HG02798 (cell line): ENCODE measurements around the gene ESYT1.
"Not testable (repeated sequence)": the region's sequence is repeated elsewhere in the genome, so short reads cannot be mapped to it uniquely, and the experiment has no call there.

Experiments
- ATAC-seq: cut with Tn5 transposase; IDR thresholded peaks from one replicate; pipeline ENCODE4 v1.9.1; 2021; ENCODE audit warnings: mild to moderate bottlenecking; ENCODE audit not compliant: unreplicated experiment, poor library complexity

Gene ESYT1

GRCh38 chr12:56103823-56104108 lies 24.3 kb upstream of the ESYT1 start:
- ATAC-seq: no peak

DNA sequence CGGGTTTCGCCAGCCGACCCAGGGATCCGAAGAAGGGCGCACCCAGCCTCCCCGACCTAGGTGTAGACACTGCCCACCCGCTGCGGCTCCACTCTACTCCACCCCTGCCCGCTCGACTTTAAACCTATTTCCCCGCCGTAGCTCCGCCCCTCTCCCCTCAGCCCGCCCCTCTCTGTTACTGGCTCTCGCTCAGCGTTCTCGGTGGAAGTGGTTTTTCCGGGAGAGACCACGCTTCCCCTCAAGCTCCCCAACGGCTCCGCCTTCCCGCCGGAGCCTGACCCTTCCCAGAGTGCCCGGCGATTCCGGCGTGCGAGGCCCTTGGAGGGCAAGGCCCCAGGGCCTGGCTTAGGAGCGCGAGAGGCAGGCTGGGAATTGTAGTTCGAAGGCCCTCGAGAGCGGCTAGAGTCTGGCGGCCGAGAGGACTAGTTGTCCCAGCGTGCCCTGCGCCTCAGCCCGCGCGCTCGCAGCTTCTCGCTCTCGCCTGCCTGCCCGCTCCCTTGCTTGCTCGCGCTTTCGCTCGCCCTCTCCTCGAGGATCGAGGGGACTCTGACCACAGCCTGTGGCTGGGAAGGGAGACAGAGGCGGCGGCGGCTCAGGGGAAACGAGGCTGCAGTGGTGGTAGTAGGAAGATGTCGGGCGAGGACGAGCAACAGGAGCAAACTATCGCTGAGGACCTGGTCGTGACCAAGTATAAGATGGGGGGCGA lies 23.8 kb upstream of the ESYT1 start, which contains the start of gene PA2G4:
Gene PA2G4 (plus strand): TSS at position 451 of the 706 bp plus-strand sequence. CDS start 179 bp downstream, at position 630.
- peak; percentile 93 for ATAC-seq

GRCh38 chr12:56104815-56105608 lies 23.1 kb upstream of the ESYT1 start:
- ATAC-seq: peak; percentile 11

DNA sequence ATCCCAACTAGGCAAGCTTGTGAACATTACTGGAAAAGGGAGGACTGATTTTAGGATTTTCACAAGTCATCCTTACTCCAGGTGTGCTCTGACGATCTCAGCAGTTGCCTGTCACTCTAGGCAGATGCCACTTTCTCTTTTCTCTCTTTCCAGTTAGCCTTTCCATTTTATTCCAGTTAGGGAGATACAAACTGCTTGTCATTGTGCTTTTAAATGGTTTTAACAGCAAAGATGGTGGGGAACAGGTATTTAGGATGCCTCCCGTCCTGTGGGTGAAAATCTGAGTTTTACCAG lies 22.5 kb upstream of the ESYT1 start:
- no peak for ATAC-seq

- ATAC-seq: no peak
Measured at GRCh38 chr12:56107242-56107641, 20.8 kb upstream of the ESYT1 start.

- ATAC-seq: no peak
Measured at GRCh38 chr12:56110571-56110970, 17.5 kb upstream of the ESYT1 start.

GRCh38 chr12:56114084-56114483 lies 14.0 kb upstream of the ESYT1 start:
- ATAC-seq: no peak

GRCh38 chr12:56115329-56115728 lies 12.7 kb upstream of the ESYT1 start:
- ATAC-seq: no peak

GRCh38 chr12:56116267-56117081 lies 11.6 kb upstream of the ESYT1 start, which contains the start of gene RPL41:
Gene RPL41, plus strand, starts transcription at chr12:56116633.
- ATAC-seq: peak; percentile 52

DNA sequence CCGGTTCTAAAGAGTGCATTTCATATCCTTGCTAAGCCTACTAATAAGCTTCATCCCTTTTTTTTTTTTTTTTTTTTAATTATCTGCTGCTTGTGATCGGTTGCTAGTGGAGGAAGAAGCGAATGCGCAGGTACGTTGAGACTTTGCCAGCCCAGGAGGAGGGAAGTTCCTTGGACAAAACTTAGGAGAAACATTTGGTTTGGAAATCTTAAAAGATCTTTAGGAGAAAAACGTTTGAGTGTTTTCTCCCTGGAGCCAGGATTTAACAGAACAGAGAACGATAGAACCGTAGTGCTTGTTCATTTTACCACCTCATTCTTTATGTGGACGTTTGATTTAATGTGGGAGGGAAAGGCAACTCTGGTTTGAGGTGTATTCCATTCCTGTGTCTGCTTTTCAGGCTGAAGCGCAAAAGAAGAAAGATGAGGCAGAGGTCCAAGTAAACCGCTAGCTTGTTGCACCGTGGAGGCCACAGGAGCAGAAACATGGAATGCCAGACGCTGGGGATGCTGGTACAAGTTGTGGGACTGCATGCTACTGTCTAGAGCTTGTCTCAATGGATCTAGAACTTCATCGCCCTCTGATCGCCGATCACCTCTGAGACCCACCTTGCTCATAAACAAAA lies 10.9 kb upstream of the ESYT1 start:
- ATAC-seq: not testable (repeated sequence)

DNA sequence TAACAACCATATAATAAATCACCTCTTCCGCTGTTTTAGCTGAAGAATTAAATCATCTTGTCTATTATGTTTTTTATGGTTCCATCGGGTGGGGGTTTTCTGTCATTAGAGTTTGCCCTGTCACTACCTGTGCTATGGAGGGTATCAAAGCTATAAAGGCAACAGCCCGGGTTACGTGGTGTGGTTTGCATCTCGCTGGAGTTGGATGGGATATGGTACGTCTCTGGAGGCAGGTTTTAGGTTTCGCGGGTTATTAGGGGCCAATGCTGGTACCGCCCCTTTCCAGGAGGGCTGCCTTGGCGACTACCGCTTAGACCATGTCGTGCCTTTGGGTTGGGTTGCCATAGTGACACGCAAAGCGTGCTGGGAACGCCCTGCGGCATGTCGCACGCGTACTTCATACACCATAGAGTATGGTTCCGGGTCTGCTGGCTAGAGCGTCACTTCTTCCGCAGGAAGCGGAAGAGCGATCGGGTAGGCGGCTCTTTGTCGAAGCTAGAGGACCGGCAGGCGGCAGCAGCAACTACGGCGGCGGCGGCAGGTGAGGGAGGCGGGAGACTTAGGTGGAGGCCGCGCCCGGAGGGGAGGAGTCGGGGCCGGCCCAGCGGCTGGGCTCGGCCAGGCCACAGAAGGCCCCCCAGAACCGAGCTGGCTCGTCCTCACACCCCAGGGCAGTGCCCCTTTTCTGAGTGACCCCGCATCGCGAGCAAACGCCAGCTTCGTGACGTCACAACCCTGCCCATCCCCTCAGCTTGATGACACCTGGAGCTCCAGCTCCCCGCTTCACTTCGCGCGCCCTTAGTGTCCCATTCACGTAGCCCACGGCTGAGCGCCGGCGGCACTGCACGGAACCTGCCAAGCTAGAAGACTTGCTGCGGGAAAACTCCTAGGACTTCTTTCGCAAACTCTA lies 10.0 kb upstream of the ESYT1 start, which contains the start of gene ZC3H10:
Gene ZC3H10 (plus strand): TSS at position 489 of the 910 bp plus-strand sequence. CDS start 2,297 bp downstream, outside the sequence.
- peak; percentile 83 for ATAC-seq

GRCh38 chr12:56118688-56119357 lies 9.2 kb upstream of the ESYT1 start:
- peak; percentile 1 for ATAC-seq

DNA sequence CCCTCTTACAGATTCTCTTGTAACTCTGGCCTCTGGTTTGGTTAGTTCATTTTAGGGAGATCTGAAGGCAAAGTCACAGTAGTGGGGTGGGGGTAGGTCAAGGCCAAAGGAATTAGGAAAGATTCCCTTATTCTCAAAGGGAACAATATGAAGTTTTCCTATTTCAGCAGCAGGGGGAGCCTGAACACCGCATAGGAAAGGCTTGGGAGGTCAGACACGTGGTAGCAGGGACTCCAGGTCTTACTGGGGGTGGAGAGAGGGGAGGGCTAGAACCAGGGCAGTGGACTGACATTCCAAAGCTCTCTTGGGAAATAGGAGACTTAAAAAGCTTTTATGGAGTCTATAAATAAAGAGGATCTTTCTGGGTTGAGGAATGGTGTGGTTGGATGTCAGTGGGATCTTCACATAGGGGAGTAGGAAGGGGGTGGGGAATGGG lies 8.7 kb upstream of the ESYT1 start:
- no peak for ATAC-seq

GRCh38 chr12:56120158-56120846 lies 7.8 kb upstream of the ESYT1 start:
- ATAC-seq: no peak

GRCh38 chr12:56121204-56121870 lies 6.7 kb upstream of the ESYT1 start:
- no peak for ATAC-seq

GRCh38 chr12:56122637-56123036 lies 5.4 kb upstream of the ESYT1 start:
- no peak for ATAC-seq

GRCh38 chr12:56124133-56124532 lies 3.9 kb upstream of the ESYT1 start:
- ATAC-seq: no peak

- no peak for ATAC-seq
Measured at GRCh38 chr12:56126732-56127239, 1.3 kb upstream of the ESYT1 start.
